Loucy (cell line): ENCODE results near the gene MARK1.

ENCODE experiments used
- H2AFZ ChIP-seq: fragments of 200-600 bp; sonication (generic); 2 replicates; pipeline ENCODE4 v1.6.0; 2016; ENCODE audit warnings: antibody characterized with exemption, mild to moderate bottlenecking, low read length, moderate library complexity
- H3F3A ChIP-seq: fragments of 200-600 bp; 2 replicates; pipeline ENCODE4 v1.6.0; 2016; ENCODE audit warnings: antibody characterized with exemption, low read depth, mild to moderate bottlenecking
- H3K27me3 ChIP-seq: fragments of 200-600 bp; sonication (generic); 2 replicates; pipeline ENCODE4 v1.6.1; 2014; ENCODE audit warnings: low read length, mild to moderate bottlenecking; ENCODE audit not compliant: insufficient read depth, poor library complexity, severe bottlenecking
- H3K36me3 ChIP-seq: fragments of 200-600 bp; sonication (generic); 2 replicates; pipeline ENCODE4 v1.6.1; 2016; ENCODE audit warnings: low read length; ENCODE audit not compliant: insufficient read depth
- H3K4me1 ChIP-seq: fragments of 200-600 bp; sonication (generic); 2 replicates; pipeline ENCODE4 v1.5.1; 2014; ENCODE audit warnings: low read length, mild to moderate bottlenecking; ENCODE audit not compliant: insufficient read depth, poor library complexity, severe bottlenecking
- H3K4me2 ChIP-seq: fragments of 200-600 bp; sonication (generic); 2 replicates; pipeline ENCODE4 v1.6.0; 2014; ENCODE audit warnings: antibody characterized with exemption, low read length, low read depth, mild to moderate bottlenecking; ENCODE audit not compliant: poor library complexity, severe bottlenecking
- H3K4me3 ChIP-seq: fragments of 200-600 bp; sonication (generic); 2 replicates; pipeline ENCODE4 v1.5.1; 2014; ENCODE audit warnings: low read length, mild to moderate bottlenecking, mixed read lengths; ENCODE audit not compliant: poor library complexity, severe bottlenecking
- H3K79me2 ChIP-seq: fragments of 200-600 bp; sonication (generic); 2 replicates; pipeline ENCODE4 v1.6.1; 2014; ENCODE audit warnings: low read length; ENCODE audit not compliant: insufficient read depth
- H3K9ac ChIP-seq: fragments of 200-600 bp; sonication (generic); 2 replicates; pipeline ENCODE4 v1.6.0; 2014; ENCODE audit warnings: mild to moderate bottlenecking, low read depth, low read length, moderate library complexity; ENCODE audit not compliant: poor library complexity, severe bottlenecking
- H3K9me2 ChIP-seq: fragments of 200-600 bp; sonication (generic); replicated peaks from 2 replicates; pipeline ENCODE4 v1.6.1; 2016; ENCODE audit warnings: low read depth, low read length, mixed read lengths
- H3K9me3 ChIP-seq: fragments of 200-600 bp; sonication (generic); 2 replicates; pipeline ENCODE4 v1.6.1; 2014; ENCODE audit warnings: mild to moderate bottlenecking, antibody characterized with exemption, low read length, low read depth; ENCODE audit not compliant: insufficient read depth
- H4K20me1 ChIP-seq: fragments of 200-600 bp; sonication (generic); 2 replicates; pipeline ENCODE4 v1.6.0; 2014; ENCODE audit warnings: antibody characterized with exemption, low read length, mild to moderate bottlenecking; ENCODE audit not compliant: insufficient read depth, poor library complexity, severe bottlenecking
- CTCF ChIP-seq: fragments of 200-600 bp; sonication (generic); conservative IDR thresholded peaks from 2 replicates; pipeline ENCODE4 v1.5.1; 2014; ENCODE audit warnings: mild to moderate bottlenecking, antibody characterized with exemption, low read length
- EZH2phosphoT487 ChIP-seq: fragments of 200-600 bp; IDR thresholded peaks from 2 replicates; pipeline ENCODE4 v1.6.1; 2018; ENCODE audit warnings: antibody characterized with exemption, mild to moderate bottlenecking, moderate library complexity, borderline replicate concordance

MARK1 gene

GRCh38 chr1:220552672-220553260 is 24.8 kb downstream of the MARK1 start:
- no peak overlapping the region for H3K4me2 ChIP-seq
- H3K4me1 ChIP-seq, result no peaks in the 10 kb centered on the region
- H3F3A ChIP-seq, result no peaks in the 10 kb centered on the region
- no peaks in the 10 kb centered on the region for H3K36me3 ChIP-seq
- H3K9me2 ChIP-seq, result no peaks in the 10 kb centered on the region
- no peak overlapping the region for H3K9ac ChIP-seq
- no peaks in the 10 kb centered on the region for H3K9me3 ChIP-seq
- H2AFZ ChIP-seq, result no peak overlapping the region
- H3K79me2 ChIP-seq, result no peaks in the 10 kb centered on the region
- H3K4me3 ChIP-seq, result no peak overlapping the region
- TF ChIP-seq CTCF (no peak), EZH2phosphoT487 (no peak)
- H3K27me3 ChIP-seq, result no peaks in the 10 kb centered on the region
- H4K20me1 ChIP-seq, result no peaks in the 10 kb centered on the region

- TF ChIP-seq EZH2phosphoT487 (no peak), CTCF (no peak)
- H3K9me3 ChIP-seq, result no peaks in the 10 kb centered on the region
- H3K79me2 ChIP-seq, result no peaks in the 10 kb centered on the region
- no peak overlapping the region for H3K9ac ChIP-seq
- H3F3A ChIP-seq, result no peaks in the 10 kb centered on the region
- no peaks in the 10 kb centered on the region for H4K20me1 ChIP-seq
- no peak overlapping the region for H3K4me3 ChIP-seq
- no peaks in the 10 kb centered on the region for H3K9me2 ChIP-seq
- no peaks in the 10 kb centered on the region for H3K36me3 ChIP-seq
- no peak overlapping the region for H3K4me2 ChIP-seq
- no peaks in the 10 kb centered on the region for H3K27me3 ChIP-seq
- H2AFZ ChIP-seq, result no peak overlapping the region
- H3K4me1 ChIP-seq, result no peaks in the 10 kb centered on the region
These were observed 28.7 kb downstream of the MARK1 start for GRCh38 chr1:220556641-220557040.

GRCh38 chr1:220563564-220563963 is 35.6 kb downstream of the MARK1 start:
- Histone ChIP-seq H3K9me2 (no peaks in the 10 kb centered on the region), H3K9ac (no peak overlapping the region), H3K4me3 (no peak overlapping the region), H4K20me1 (no peaks in the 10 kb centered on the region), H3F3A (no peaks in the 10 kb centered on the region), H3K36me3 (no peaks in the 10 kb centered on the region), H2AFZ (no peak overlapping the region), H3K4me2 (no peak overlapping the region), H3K27me3 (no peaks in the 10 kb centered on the region), H3K4me1 (no peaks in the 10 kb centered on the region), H3K79me2 (no peaks in the 10 kb centered on the region), H3K9me3 (no peaks in the 10 kb centered on the region)
- no peak for TF ChIP-seq CTCF
- TF ChIP-seq EZH2phosphoT487, result no peak
